ENCODE results near the gene PKMYT1. TPM values are rescaled to one million over a fixed set of nuclear protein-coding genes. Genes with fewer than 3 reads are reported as not detected.
A peak's percentile ranks its signal among the peaks of the same experiment; 100 is the strongest.

Gene PKMYT1
- total and polyA plus RNA-seq, 7 experiments from 2014 or later = 0.93 to 89.1 TPM; not detected in 5

- H3K27ac Mint-ChIP-seq = peak overlapping the region; percentile 84 to 99 (median 94)
- Histone ChIP-seq H3K9me3 (ENCODE audit: control insufficient read depth in 2 of 3, low read length in 3 of 3) (no peaks in the 10 kb centered on the region), H3K27ac (ENCODE audit: low read depth, low read length) (peak overlapping the region; percentile 98), H3K36me3 (ENCODE audit: control insufficient read depth in 2 of 3, insufficient read depth in 3 of 3, low read length in 3 of 3) (peaks cover 0 to 20% (median 0%) of the 10 kb centered on the region in 3 experiments), H3K4me1 (ENCODE audit: control insufficient read depth in 2 of 2, insufficient read depth in 2 of 2, low read length in 2 of 2) (peaks cover 36 to 45% of the 10 kb centered on the region in 2 donors), H3K27me3 (ENCODE audit: control insufficient read depth in 2 of 2, insufficient read depth in 2 of 2, low read length in 2 of 2) (no peaks in the 10 kb centered on the region), H3K4me3 (ENCODE audit: low read length) (peak overlapping the region; percentile 87)
- intact Hi-C loops (cut with micrococcal nuclease) = loop anchor here (2.0 to 10.0 kb wide), 7 partner anchors 111 to 1229 kb away; partner anchors contain the start of genes CEMP1 (in 1 of the 2), CLUAP1 (in 1 of the 2), FLYWCH1 (in 1 of the 2) and FLYWCH2 (in 1 of the 2)
- H3K27me3 Mint-ChIP-seq = peaks cover 0 to 7% (median 0%) of the 10 kb centered on the region in 5 donors
- peak overlapping the region; percentile 78 to 98 (median 92) for H3K4me3 Mint-ChIP-seq
- H3K9me3 Mint-ChIP-seq = no peaks in the 10 kb centered on the region
- peaks cover 12 to 62% (median 47%) of the 10 kb centered on the region in 7 donors for H3K4me1 Mint-ChIP-seq
- peak in 1 of 9 donors; percentile 22 for DNase-seq
- POLR2A ChIA-PET = interaction anchor here (0.6 to 2.9 kb wide), 8 partner anchors 9 to 112 kb away, joined by 3 to 11 read pairs (median 4); partner anchors contain the start of genes CLDN9 and ZNF213
- peaks cover 0 to 14% (median 3%) of the 10 kb centered on the region in 5 donors for H3K36me3 Mint-ChIP-seq
- ATAC-seq = no peak
- CTCF ChIA-PET = interaction anchor here (1.0 to 3.3 kb wide), 3 partner anchors 8 to 112 kb away, joined by 3 to 11 read pairs (median 5); partner anchors contain the start of gene ZNF213
Observed at GRCh38 chr16:3023415-3023668, 43.1 kb upstream of the PKMYT1 start.

- peak overlapping the region; percentile 98 for H3K27ac ChIP-seq (ENCODE audit: low read depth, low read length)
- CTCF ChIA-PET = interaction anchor here (1.0 to 3.3 kb wide), 3 partner anchors 9 to 112 kb away, joined by 3 to 11 read pairs (median 5); partner anchors contain the start of gene ZNF213
- Mint-ChIP-seq H3K9me3 (no peaks in the 10 kb centered on the region), H3K4me1 (peaks cover 12 to 64% (median 44%) of the 10 kb centered on the region in 7 donors), H3K27me3 (peaks cover 0 to 12% (median 0%) of the 10 kb centered on the region in 5 donors), H3K4me3 (peak overlapping the region; percentile 78 to 98 (median 92)), H3K36me3 (peaks cover 0 to 14% (median 3%) of the 10 kb centered on the region in 5 donors), H3K27ac (peak overlapping the region; percentile 84 to 99 (median 94))
- no peak overlapping the region for H3K4me3 ChIP-seq (ENCODE audit: low read length)
- intact Hi-C loops (cut with micrococcal nuclease) = loop anchor here (2.0 to 10.0 kb wide), 7 partner anchors 111 to 1229 kb away; partner anchors contain the start of genes CEMP1 (in 1 of the 2), CLUAP1 (in 1 of the 2), FLYWCH1 (in 1 of the 2) and FLYWCH2 (in 1 of the 2)
- H3K36me3 ChIP-seq (ENCODE audit: control insufficient read depth in 2 of 3, insufficient read depth in 3 of 3, low read length in 3 of 3) = peaks cover 0 to 20% (median 0%) of the 10 kb centered on the region in 3 experiments
- H3K9me3 ChIP-seq (ENCODE audit: control insufficient read depth in 2 of 3, low read length in 3 of 3) = no peaks in the 10 kb centered on the region
- H3K4me1 ChIP-seq (ENCODE audit: control insufficient read depth in 2 of 2, insufficient read depth in 2 of 2, low read length in 2 of 2) = peaks cover 36 to 43% of the 10 kb centered on the region in 2 donors
- no peak for DNase-seq
- ATAC-seq = no peak
- POLR2A ChIA-PET = interaction anchor here (0.6 to 2.9 kb wide), 9 partner anchors 9 to 112 kb away, joined by 3 to 11 read pairs (median 4); partner anchors contain the start of genes CLDN9 and ZNF213
- no peaks in the 10 kb centered on the region for H3K27me3 ChIP-seq (ENCODE audit: control insufficient read depth in 2 of 2, insufficient read depth in 2 of 2, low read length in 2 of 2)
Observed at GRCh38 chr16:3022684-3023414, 42.6 kb upstream of the PKMYT1 start.

GRCh38 chr16:3022208-3022683 is 42.0 kb upstream of the PKMYT1 start:
- H3K4me3 Mint-ChIP-seq = peak overlapping the region in 9 of 10 donors; percentile 87 to 98 (median 93)
- peaks cover 0 to 18% (median 0%) of the 10 kb centered on the region in 3 experiments for H3K36me3 ChIP-seq (ENCODE audit: control insufficient read depth in 2 of 3, insufficient read depth in 3 of 3, low read length in 3 of 3)
- intact Hi-C loops (cut with micrococcal nuclease) = loop anchor here (2.0 to 10.0 kb wide), 7 partner anchors 110 to 1230 kb away; partner anchors contain the start of genes CEMP1 (in 1 of the 2), CLUAP1 (in 1 of the 2), FLYWCH1 (in 1 of the 2) and FLYWCH2 (in 1 of the 2)
- H3K4me1 Mint-ChIP-seq = peaks cover 12 to 64% (median 44%) of the 10 kb centered on the region in 7 donors
- H3K27me3 Mint-ChIP-seq = peaks cover 0 to 12% (median 0%) of the 10 kb centered on the region in 5 donors
- no peaks in the 10 kb centered on the region for H3K27me3 ChIP-seq (ENCODE audit: control insufficient read depth in 2 of 2, insufficient read depth in 2 of 2, low read length in 2 of 2)
- peaks cover 0 to 14% (median 3%) of the 10 kb centered on the region in 5 donors for H3K36me3 Mint-ChIP-seq
- peak overlapping the region; percentile 78 to 99 (median 94) for H3K27ac Mint-ChIP-seq
- no peaks in the 10 kb centered on the region for H3K9me3 Mint-ChIP-seq
- DNase-seq (peak in 2 of 9 donors; percentile 75 to 88), ATAC-seq (no peak)
- H3K4me1 ChIP-seq (ENCODE audit: control insufficient read depth in 2 of 2, insufficient read depth in 2 of 2, low read length in 2 of 2) = peaks cover 36 to 43% of the 10 kb centered on the region in 2 donors
- H3K4me3 ChIP-seq (ENCODE audit: low read length) = no peak overlapping the region
- POLR2A ChIA-PET = interaction anchor here (0.6 to 2.9 kb wide), 5 partner anchors 10 to 45 kb away, joined by 3 to 11 read pairs (median 5); no protein-coding TSS in a partner anchor
- H3K9me3 ChIP-seq (ENCODE audit: control insufficient read depth in 2 of 3, low read length in 3 of 3) = no peaks in the 10 kb centered on the region
- CTCF ChIA-PET = interaction anchor here (0.7 to 3.3 kb wide), 4 partner anchors 9 to 251 kb away, joined by 3 to 11 read pairs (median 4); partner anchors contain the start of gene ZNF213
- peak overlapping the region; percentile 98 for H3K27ac ChIP-seq (ENCODE audit: low read depth, low read length)

GRCh38 chr16:3021449-3022207 is 41.4 kb upstream of the PKMYT1 start:
- Mint-ChIP-seq H3K27ac (peak overlapping the region; percentile 78 to 98 (median 88)), H3K36me3 (peaks cover 0 to 8% (median 3%) of the 10 kb centered on the region in 5 donors), H3K4me3 (peak overlapping the region; percentile 84 to 93 (median 90)), H3K9me3 (no peaks in the 10 kb centered on the region), H3K4me1 (peaks cover 12 to 63% (median 44%) of the 10 kb centered on the region in 7 donors), H3K27me3 (peaks cover 0 to 15% (median 0%) of the 10 kb centered on the region in 5 donors)
- peak; percentile 29 for ATAC-seq
- intact Hi-C loops (cut with micrococcal nuclease) = loop anchor here (1.0 to 10.0 kb wide), 10 partner anchors 17 to 1231 kb away; partner anchors contain the start of genes CEMP1 (in 1 of the 2), CLUAP1 (in 1 of the 2), FLYWCH1 (in 1 of the 2) and FLYWCH2 (in 1 of the 2)
- H3K4me1 ChIP-seq (ENCODE audit: control insufficient read depth in 2 of 2, insufficient read depth in 2 of 2, low read length in 2 of 2) = peaks cover 36 to 43% of the 10 kb centered on the region in 2 donors
- no peaks in the 10 kb centered on the region for H3K27me3 ChIP-seq (ENCODE audit: control insufficient read depth in 2 of 2, insufficient read depth in 2 of 2, low read length in 2 of 2)
- H3K36me3 ChIP-seq (ENCODE audit: control insufficient read depth in 2 of 3, insufficient read depth in 3 of 3, low read length in 3 of 3) = peaks cover 0 to 12% (median 0%) of the 10 kb centered on the region in 3 experiments
- CTCF ChIA-PET = interaction anchor here (0.7 to 3.3 kb wide), 4 partner anchors 14 to 251 kb away, joined by 3 to 11 read pairs (median 4); partner anchors contain the start of gene ZNF213
- H3K4me3 ChIP-seq (ENCODE audit: low read length) = peak overlapping the region; percentile 58
- no peaks in the 10 kb centered on the region for H3K9me3 ChIP-seq (ENCODE audit: control insufficient read depth in 2 of 3, low read length in 3 of 3)
- POLR2A ChIA-PET = interaction anchor here (1.1 to 2.9 kb wide), 8 partner anchors 7 to 245 kb away, joined by 4 to 12 read pairs (median 9); partner anchors contain the start of gene ZNF213
- peak; percentile 42 to 79 (median 63) for DNase-seq
- H3K27ac ChIP-seq (ENCODE audit: low read depth, low read length) = peak overlapping the region; percentile 63

DNA sequence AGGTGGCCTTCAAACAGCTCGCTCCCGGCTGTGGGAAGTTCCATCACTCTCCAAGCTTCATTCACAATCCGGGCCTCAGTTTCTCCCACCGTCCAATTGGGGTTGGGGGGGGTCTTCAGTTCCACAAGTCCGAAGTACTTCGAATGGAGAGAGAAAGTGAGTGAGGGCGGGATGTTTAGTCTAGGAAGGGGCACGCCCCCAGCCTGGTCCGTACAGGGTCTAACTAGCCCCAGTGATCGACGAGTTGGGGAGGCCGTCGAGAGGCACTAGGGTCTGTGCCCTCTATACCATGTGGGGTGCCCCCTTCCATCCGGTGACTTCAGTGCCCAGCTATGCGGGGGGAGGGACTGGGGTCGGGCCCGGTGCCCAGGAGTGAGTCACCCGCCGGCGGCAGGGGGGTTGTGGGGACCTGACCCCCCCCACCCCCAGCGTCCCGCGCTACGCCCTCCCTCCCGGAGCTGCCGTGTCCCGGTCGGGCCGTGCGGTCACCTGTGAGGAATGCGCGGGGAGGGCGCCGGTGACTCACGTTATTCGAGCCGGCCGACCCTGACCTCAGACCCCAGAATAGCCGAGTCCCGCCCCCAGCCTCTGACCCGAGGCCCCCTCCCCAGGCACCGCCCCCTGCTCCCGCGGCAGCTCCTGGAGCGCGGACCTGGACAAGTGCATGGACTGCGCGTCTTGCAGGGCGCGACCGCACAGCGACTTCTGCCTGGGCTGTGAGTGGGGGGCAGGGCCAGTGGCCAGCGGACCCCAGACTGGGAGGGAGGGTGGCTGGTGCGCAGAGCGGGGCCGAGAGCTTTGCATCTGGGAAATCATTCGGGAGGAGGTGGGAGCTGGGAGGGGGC is 40.6 kb upstream of the PKMYT1 start:
- Histone ChIP-seq H3K9me3 (ENCODE audit: control insufficient read depth in 2 of 3, low read length in 3 of 3) (no peaks in the 10 kb centered on the region), H3K36me3 (ENCODE audit: control insufficient read depth in 2 of 3, insufficient read depth in 3 of 3, low read length in 3 of 3) (peaks cover 0 to 4% (median 0%) of the 10 kb centered on the region in 3 experiments), H3K27ac (ENCODE audit: low read depth, low read length) (peak overlapping the region; percentile 63), H3K27me3 (ENCODE audit: control insufficient read depth in 2 of 2, insufficient read depth in 2 of 2, low read length in 2 of 2) (no peaks in the 10 kb centered on the region), H3K4me3 (ENCODE audit: low read length) (peak overlapping the region; percentile 58), H3K4me1 (ENCODE audit: control insufficient read depth in 2 of 2, insufficient read depth in 2 of 2, low read length in 2 of 2) (peaks cover 36 to 43% of the 10 kb centered on the region in 2 donors)
- Mint-ChIP-seq H3K9me3 (no peaks in the 10 kb centered on the region), H3K27ac (peak overlapping the region; percentile 72 to 98 (median 88)), H3K36me3 (peaks cover 0 to 3% (median 0%) of the 10 kb centered on the region in 5 donors), H3K27me3 (peaks cover 0 to 17% (median 0%) of the 10 kb centered on the region in 5 donors), H3K4me3 (peak overlapping the region; percentile 84 to 93 (median 90)), H3K4me1 (peaks cover 12 to 59% (median 46%) of the 10 kb centered on the region in 7 donors)
- CTCF ChIA-PET = interaction anchor here (1.0 to 3.0 kb wide), 5 partner anchors 8 to 70 kb away, joined by 3 to 17 read pairs (median 5); no protein-coding TSS in a partner anchor
- intact Hi-C loops (cut with micrococcal nuclease) = loop anchor here (1.0 to 10.0 kb wide), 10 partner anchors 7 to 1231 kb away; partner anchors contain the start of genes CEMP1 (in 1 of the 2), CLUAP1 (in 1 of the 2), FLYWCH1 (in 1 of the 2) and PDPK1 (in 1 of the 2)
- ATAC-seq (no peak), DNase-seq (peak in 2 of 9 donors; percentile 59 to 74)
- POLR2A ChIA-PET = interaction anchor here (1.0 to 2.6 kb wide), 9 partner anchors 8 to 246 kb away, joined by 3 to 12 read pairs (median 8); partner anchors contain the start of genes PKMYT1 and ZNF213
